ENCODE results near the gene STK38. TPM values are rescaled to one million over a fixed set of nuclear protein-coding genes. Genes with fewer than 3 reads are reported as not detected.

Gene STK38
- total RNA-seq, 1 experiment from 2014 or later, result 20.1 TPM

DNA sequence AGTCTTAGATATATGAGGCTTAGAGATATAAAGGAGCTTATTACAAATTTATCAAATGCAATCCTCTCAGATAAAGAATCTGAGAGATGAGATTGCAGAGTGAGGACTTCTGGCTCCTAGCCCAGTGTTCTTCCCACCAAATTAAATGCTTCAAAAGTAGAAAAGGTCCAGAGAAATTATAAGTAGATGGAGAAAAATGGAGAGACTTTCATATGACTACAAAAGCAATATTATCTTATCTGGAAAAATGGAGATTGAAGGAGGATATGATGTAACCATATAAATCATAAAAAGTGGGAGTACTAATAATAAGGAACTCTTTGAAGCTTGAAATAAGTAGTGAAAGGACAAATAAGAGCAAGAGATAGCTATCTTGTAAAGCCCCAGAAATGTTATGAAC is 101.7 kb downstream of the STK38 start:
- Histone ChIP-seq H3K4me2 (ENCODE audit: low read length) (no peak overlapping the region; the same call in 1 of the 2 replicates), H3K9me2 (ENCODE audit: insufficient read depth) (no peaks in the 10 kb centered on the region), H3K27ac (ENCODE audit: low read depth, low read length) (no peak overlapping the region), H3K4me1 (ENCODE audit: control insufficient read depth in 1 of 2, insufficient read depth in 2 of 2, low read length in 2 of 2) (peaks cover 19 to 30% of the 10 kb centered on the region in 2 experiments), H3K79me2 (ENCODE audit: insufficient read depth, low read length) (peaks cover 74% of the 10 kb centered on the region), H3K27me3 (ENCODE audit: insufficient read depth, low read length) (no peaks in the 10 kb centered on the region), H3K9ac (ENCODE audit: low read length) (no peak overlapping the region), H2AFZ (ENCODE audit: low read depth, low read length, poor library complexity, severe bottlenecking) (no peak overlapping the region), H3K9me3 (ENCODE audit: control insufficient read depth in 1 of 2, insufficient read depth in 1 of 2, low read depth in 1 of 2, low read length in 2 of 2) (no peaks in the 10 kb centered on the region), H4K20me1 (ENCODE audit: insufficient read depth) (no peaks in the 10 kb centered on the region), H3K36me3 (ENCODE audit: control insufficient read depth in 1 of 2, insufficient read depth in 2 of 2, low read length in 2 of 2) (no peaks in the 10 kb centered on the region; a peak in 1 of 4 replicates), H3K4me3 (replicated peaks in 1 of 2; ENCODE audit: low read depth in 1 of 2, low read length in 2 of 2) (no peak overlapping the region)
- no peak for ATAC-seq
- CTCF ChIA-PET, result no interaction called here
- no TSS peak for BruUV-seq (replicated peaks)
- intact Hi-C loops (cut with micrococcal nuclease), result no loop called here
- POLR2A ChIA-PET, result interaction anchor here (0.7 kb wide), 2 partner anchors 16 to 62 kb away, joined by 3 to 4 read pairs; no protein-coding TSS in a partner anchor
- TF ChIP-seq MAX (IDR thresholded peaks at IDR 0.05), result no peak
- no peak for TF ChIP-seq JUND (IDR thresholded peaks at IDR 0.05)
- TF ChIP-seq, protein P1, sequence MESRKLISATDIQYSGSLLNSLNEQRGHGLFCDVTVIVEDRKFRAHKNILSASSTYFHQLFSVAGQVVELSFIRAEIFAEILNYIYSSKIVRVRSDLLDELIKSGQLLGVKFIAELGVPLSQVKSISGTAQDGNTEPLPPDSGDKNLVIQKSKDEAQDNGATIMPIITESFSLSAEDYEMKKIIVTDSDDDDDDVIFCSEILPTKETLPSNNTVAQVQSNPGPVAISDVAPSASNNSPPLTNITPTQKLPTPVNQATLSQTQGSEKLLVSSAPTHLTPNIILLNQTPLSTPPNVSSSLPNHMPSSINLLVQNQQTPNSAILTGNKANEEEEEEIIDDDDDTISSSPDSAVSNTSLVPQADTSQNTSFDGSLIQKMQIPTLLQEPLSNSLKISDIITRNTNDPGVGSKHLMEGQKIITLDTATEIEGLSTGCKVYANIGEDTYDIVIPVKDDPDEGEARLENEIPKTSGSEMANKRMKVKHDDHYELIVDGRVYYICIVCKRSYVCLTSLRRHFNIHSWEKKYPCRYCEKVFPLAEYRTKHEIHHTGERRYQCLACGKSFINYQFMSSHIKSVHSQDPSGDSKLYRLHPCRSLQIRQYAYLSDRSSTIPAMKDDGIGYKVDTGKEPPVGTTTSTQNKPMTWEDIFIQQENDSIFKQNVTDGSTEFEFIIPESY (IDR thresholded peaks at IDR 0.05; ENCODE audit: extremely low read depth, insufficient replicate concordance, low read length), result no peak
- TF ChIP-seq POLR2A (IDR thresholded peaks at IDR 0.05; ENCODE audit: borderline replicate concordance, extremely low read depth, insufficient read depth, insufficient read length), result no peak
- no peak for TF ChIP-seq FOSL1 (IDR thresholded peaks at IDR 0.05; ENCODE audit: low read depth)
- TF ChIP-seq ZFX (IDR thresholded peaks at IDR 0.05), result no peak
- TF ChIP-seq RAD21 (IDR thresholded peaks at IDR 0.05; ENCODE audit: low read depth), result no peak
- RAD21 ChIA-PET (ENCODE audit: low non-redundant PET in 1 of 2, low total read pairs in 2 of 2, uncharacterized antibody in 2 of 2, unreplicated experiment in 2 of 2), result no interaction called here
- no peak for DNase-seq (ENCODE audit: low read depth, low spot score)

DNA sequence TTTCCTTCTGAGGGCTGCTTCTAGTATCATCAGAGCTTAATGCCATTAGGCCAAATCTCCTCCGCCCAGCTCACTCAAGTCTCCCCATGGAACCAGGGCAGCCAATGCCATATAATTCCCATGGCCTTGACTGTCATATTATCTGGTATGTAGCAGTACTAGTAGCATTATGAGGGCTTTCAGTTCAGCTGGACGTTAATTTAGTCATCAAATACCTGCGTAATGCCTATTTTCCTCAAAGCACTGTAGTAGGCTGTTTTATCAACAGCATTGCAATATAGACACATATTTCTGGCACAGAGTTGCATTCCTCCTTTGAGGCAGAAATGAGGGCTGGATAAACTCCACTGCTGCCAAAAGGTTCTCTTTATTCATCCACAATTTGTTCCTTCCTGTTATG is 102.8 kb downstream of the STK38 start:
- TF ChIP-seq POLR2AphosphoS5 (IDR thresholded peaks at IDR 0.05; ENCODE audit: low read depth, low read length), result no peak
- DNase-seq (ENCODE audit: low read depth, low spot score), result no peak
- peak overlapping the region; percentile 80 for H3K9ac ChIP-seq (ENCODE audit: low read length)
- peak overlapping the region; percentile 76 to 84 for H3K4me3 ChIP-seq (replicated peaks in 1 of 2; ENCODE audit: low read depth in 1 of 2, low read length in 2 of 2)
- H3K27me3 ChIP-seq (ENCODE audit: insufficient read depth, low read length), result no peaks in the 10 kb centered on the region
- POLR2A ChIA-PET, result no interaction called here
- no peak for ATAC-seq
- H3K36me3 ChIP-seq (ENCODE audit: control insufficient read depth in 1 of 2, insufficient read depth in 2 of 2, low read length in 2 of 2), result no peaks in the 10 kb centered on the region; a peak in 1 of 4 replicates
- H3K79me2 ChIP-seq (ENCODE audit: insufficient read depth, low read length), result peaks cover 64% of the 10 kb centered on the region
- intact Hi-C loops (cut with micrococcal nuclease), result loop anchor here (5.0 kb wide), 1 partner anchor 148 kb away; the partner anchor contains the start of gene SRSF3
- no peak overlapping the region for H2AFZ ChIP-seq (ENCODE audit: low read depth, low read length, poor library complexity, severe bottlenecking)
- H3K4me1 ChIP-seq (ENCODE audit: control insufficient read depth in 1 of 2, insufficient read depth in 2 of 2, low read length in 2 of 2), result peaks cover 19 to 32% of the 10 kb centered on the region in 2 experiments
- no peaks in the 10 kb centered on the region for H3K9me2 ChIP-seq (ENCODE audit: insufficient read depth)
- no peaks in the 10 kb centered on the region for H4K20me1 ChIP-seq (ENCODE audit: insufficient read depth)
- H3K4me2 ChIP-seq (ENCODE audit: low read length), result peak overlapping the region; percentile 87
- H3K9me3 ChIP-seq (ENCODE audit: control insufficient read depth in 1 of 2, insufficient read depth in 1 of 2, low read depth in 1 of 2, low read length in 2 of 2), result no peaks in the 10 kb centered on the region
- CTCF ChIA-PET, result no interaction called here
- peak overlapping the region; percentile 96; the same call in 1 of the 2 replicates for H3K27ac ChIP-seq (ENCODE audit: low read depth, low read length)
- RAD21 ChIA-PET (ENCODE audit: low non-redundant PET in 1 of 2, low total read pairs in 2 of 2, uncharacterized antibody in 2 of 2, unreplicated experiment in 2 of 2), result no interaction called here
- no TSS peak for BruUV-seq (replicated peaks)

Other genes with a start within 250 kb of the STK38 start
- not detected for gene BNIP5, start 210.6 kb downstream of the STK38 start, total RNA-seq (2021; ENCODE audit: unreplicated experiment)
- gene ETV7, start 159.8 kb downstream of the STK38 start, total RNA-seq (2021; ENCODE audit: unreplicated experiment), result 1.0 TPM
- 0.17 TPM for gene PXT1, start 104.6 kb downstream of the STK38 start, total RNA-seq (2021; ENCODE audit: unreplicated experiment)
- 23.7 TPM for gene KCTD20, start 104.5 kb downstream of the STK38 start, total RNA-seq (2021; ENCODE audit: unreplicated experiment)
- 362 TPM for gene SRSF3, start 46.9 kb upstream of the STK38 start, total RNA-seq (2021; ENCODE audit: unreplicated experiment)
- gene CDKN1A, start 131.2 kb upstream of the STK38 start, total RNA-seq (2021; ENCODE audit: unreplicated experiment), result 179 TPM
- gene RAB44, start 150.3 kb upstream of the STK38 start, total RNA-seq (2021; ENCODE audit: unreplicated experiment), result 0.05 TPM

All from HCT116 (cell line).